Measurements from ENCODE around the gene RPS19. TPM values are rescaled to one million over a fixed set of nuclear protein-coding genes. Genes with fewer than 3 reads are reported as not detected.
"Not testable (repeated sequence)": the region's sequence is repeated elsewhere in the genome, so short reads cannot be mapped to it uniquely, and the experiment has no call there.

Gene RPS19
- total RNA-seq, 4 donors from 2014 or later, result 1,057 to 2,332 (median 1,706) TPM

DNA sequence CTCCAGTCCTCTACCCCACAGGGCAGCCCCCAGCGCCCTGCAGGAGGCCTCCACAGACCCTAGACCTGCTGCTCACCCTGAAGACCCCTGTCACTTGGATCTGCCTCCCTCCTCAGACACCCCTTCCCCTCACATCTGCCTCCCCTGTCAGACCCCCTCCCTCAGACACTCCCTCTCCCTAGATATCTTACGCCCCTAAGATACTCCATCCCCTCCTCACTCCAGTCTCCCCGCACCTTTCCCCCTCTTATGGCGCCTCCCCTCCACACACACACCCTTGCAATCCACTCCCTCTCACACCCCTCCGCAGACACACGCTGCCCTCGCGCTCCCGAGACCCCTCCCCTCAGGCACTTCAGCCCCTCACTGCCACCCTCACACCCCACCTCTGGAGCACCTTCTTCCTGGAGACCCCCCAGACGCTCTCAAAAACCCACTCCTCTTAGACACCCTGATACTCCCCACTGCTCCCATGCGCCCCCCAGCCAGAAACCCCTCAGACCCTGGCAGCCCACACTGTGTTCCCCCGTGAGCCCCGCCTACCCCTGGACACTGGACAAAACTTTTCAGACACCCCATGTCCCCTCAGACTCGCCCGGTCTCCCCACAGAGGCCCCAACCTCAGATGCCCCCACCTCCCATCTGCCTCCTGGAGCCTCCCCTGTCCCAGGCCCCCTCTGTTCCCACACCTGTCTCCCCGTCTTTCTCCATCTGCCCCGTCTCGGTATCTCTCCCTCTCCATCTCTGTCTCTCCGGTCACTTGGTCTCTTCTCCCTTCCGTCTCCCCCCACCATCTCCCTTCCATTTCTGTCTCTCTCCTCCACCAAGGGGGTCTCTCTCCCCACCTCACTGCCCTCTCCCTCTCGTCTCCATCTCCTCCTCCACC, 53.7 kb downstream of the RPS19 start:
- no peak for DNase-seq (ENCODE audit: low spot score in 2 of 2)
- Histone ChIP-seq H3K4me1 (peaks cover 16% of the 10 kb centered on the region), H3K4me3 (no peak overlapping the region), H3K27ac (no peak overlapping the region), H3K9me3 (no peaks in the 10 kb centered on the region), H3K36me3 (no peaks in the 10 kb centered on the region), H3K27me3 (peaks cover 73% of the 10 kb centered on the region)
- WGBS, result 10% methylated on average over 21 of the region's 21 CpGs
- TF ChIP-seq, protein P1, sequence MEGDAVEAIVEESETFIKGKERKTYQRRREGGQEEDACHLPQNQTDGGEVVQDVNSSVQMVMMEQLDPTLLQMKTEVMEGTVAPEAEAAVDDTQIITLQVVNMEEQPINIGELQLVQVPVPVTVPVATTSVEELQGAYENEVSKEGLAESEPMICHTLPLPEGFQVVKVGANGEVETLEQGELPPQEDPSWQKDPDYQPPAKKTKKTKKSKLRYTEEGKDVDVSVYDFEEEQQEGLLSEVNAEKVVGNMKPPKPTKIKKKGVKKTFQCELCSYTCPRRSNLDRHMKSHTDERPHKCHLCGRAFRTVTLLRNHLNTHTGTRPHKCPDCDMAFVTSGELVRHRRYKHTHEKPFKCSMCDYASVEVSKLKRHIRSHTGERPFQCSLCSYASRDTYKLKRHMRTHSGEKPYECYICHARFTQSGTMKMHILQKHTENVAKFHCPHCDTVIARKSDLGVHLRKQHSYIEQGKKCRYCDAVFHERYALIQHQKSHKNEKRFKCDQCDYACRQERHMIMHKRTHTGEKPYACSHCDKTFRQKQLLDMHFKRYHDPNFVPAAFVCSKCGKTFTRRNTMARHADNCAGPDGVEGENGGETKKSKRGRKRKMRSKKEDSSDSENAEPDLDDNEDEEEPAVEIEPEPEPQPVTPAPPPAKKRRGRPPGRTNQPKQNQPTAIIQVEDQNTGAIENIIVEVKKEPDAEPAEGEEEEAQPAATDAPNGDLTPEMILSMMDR (IDR thresholded peaks at IDR 0.05), result no peak
- no peak for TF ChIP-seq EP300 (IDR thresholded peaks at IDR 0.05)
- no peak for TF ChIP-seq POLR2AphosphoS5 (IDR thresholded peaks at IDR 0.05)
- TF ChIP-seq POLR2A (IDR thresholded peaks at IDR 0.05), result no peak

DNA sequence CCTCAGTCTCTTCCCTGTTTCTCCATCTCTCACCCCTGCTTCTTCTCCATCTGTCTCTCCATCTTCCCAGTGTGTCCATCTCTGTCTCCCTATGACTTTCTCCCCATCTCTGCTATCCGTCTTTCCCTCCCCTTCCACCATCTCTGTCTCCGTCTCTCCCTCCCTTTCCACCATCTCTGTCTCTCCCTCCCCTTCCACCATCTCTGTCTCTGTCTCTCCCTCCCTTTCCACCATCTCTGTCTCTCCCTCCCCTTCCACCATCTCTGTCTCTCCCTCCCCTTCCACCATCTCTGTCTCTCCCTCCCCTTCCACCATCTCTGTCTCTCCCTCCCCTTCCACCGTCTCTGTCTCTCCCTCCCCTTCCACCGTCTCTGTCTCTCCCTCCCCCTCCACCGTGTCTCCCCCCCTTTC, 54.4 kb downstream of the RPS19 start:
- Histone ChIP-seq H3K4me1 (peaks cover 16% of the 10 kb centered on the region), H3K27me3 (peaks cover 78% of the 10 kb centered on the region)
- not testable (repeated sequence) for H3K27ac ChIP-seq; H3K36me3 ChIP-seq; H3K4me3 ChIP-seq; DNase-seq (ENCODE audit: low spot score in 2 of 2); H3K9me3 ChIP-seq
- WGBS, result 5% methylated on average over 2 of the region's 5 CpGs

DNA sequence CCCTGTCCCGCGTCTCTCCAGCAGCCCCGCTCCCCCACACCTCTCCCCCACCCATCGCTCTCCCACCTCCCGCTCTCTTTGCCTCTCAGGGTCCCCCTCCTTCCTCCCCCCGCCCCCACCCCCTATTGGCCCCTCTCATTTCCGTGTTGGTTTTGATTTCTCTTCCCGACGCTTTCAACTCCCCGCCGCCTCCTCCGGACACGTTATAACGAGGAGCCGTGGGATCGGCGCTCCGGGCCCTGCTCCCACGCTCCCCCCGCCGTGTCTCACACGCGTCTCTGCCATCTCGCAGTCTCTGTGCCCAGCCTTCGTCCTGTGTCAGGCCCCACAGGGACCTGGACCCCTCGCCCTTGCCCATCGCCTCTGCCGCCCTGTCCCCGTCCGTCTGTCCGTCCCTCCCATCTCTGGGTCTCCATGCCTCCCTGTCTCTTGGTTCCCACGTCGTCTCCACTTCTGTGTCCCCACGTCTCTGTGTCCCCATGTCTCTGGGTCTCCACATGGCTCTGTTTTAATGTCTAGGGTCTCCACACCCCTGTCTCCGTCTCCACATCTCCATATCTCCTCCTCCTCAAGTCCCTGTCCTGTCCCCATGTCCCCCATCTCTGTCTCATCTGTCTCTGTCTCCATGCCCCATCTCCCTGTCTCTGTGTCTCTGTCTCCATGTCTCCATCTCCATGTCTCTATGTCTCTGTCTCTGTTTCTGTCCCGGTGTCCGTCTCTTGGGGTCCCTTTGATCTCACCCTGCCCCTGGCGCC, 55.1 kb downstream of the RPS19 start:
- Histone ChIP-seq H3K36me3 (no peaks in the 10 kb centered on the region), H3K9me3 (no peaks in the 10 kb centered on the region), H3K4me3 (no peak overlapping the region), H3K4me1 (peaks cover 16% of the 10 kb centered on the region), H3K27ac (no peak overlapping the region), H3K27me3 (peaks cover 81% of the 10 kb centered on the region)
- no peak for DNase-seq (ENCODE audit: low spot score in 2 of 2)
- TF ChIP-seq EP300 (IDR thresholded peaks at IDR 0.05), result no peak
- no peak for TF ChIP-seq POLR2AphosphoS5 (IDR thresholded peaks at IDR 0.05)
- no peak for TF ChIP-seq POLR2A (IDR thresholded peaks at IDR 0.05)
- TF ChIP-seq, protein P1 (IDR thresholded peaks at IDR 0.05), result no peak
- 4% methylated on average over 37 of the region's 38 CpGs for WGBS

DNA sequence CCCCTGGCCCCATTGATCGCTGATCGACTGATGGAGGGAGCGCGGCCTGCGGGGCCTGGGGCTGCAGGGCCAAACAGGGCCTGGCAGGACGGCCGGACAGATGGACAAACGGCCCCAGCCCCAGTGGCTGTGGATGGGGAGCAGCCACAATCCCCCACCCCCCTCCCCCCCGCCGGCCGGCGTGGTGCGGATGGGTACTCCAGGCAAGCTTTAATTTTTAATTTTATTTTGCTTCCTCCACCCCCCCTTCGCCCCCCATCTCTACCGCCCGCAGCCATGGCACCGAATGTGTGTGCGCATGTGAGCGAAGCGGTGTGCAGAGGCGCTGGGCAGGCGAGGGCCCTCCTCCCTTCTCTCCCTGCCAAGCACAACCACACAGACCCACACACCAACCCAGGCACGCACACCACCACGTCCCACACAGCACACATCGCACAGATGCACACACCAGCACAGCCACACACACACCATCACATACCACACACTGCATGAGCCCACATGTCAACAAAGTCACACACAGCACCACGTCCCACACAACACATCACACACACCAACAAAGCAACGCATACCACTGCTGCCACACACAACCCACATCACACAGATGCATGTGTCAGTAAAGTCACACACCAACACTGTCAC, 55.8 kb downstream of the RPS19 start:
- TF ChIP-seq EP300 (IDR thresholded peaks at IDR 0.05) (no peak), POLR2A (IDR thresholded peaks at IDR 0.05) (no peak), POLR2AphosphoS5 (IDR thresholded peaks at IDR 0.05) (no peak)
- TF ChIP-seq, protein P1 (IDR thresholded peaks at IDR 0.05), result no peak
- no peak for DNase-seq (ENCODE audit: low spot score in 2 of 2)
- Histone ChIP-seq H3K4me1 (peaks cover 16% of the 10 kb centered on the region), H3K4me3 (no peak overlapping the region), H3K9me3 (no peaks in the 10 kb centered on the region), H3K36me3 (no peaks in the 10 kb centered on the region), H3K27ac (no peak overlapping the region), H3K27me3 (peaks cover 87% of the 10 kb centered on the region)
- 20% methylated on average over 26 of the region's 27 CpGs for WGBS

DNA sequence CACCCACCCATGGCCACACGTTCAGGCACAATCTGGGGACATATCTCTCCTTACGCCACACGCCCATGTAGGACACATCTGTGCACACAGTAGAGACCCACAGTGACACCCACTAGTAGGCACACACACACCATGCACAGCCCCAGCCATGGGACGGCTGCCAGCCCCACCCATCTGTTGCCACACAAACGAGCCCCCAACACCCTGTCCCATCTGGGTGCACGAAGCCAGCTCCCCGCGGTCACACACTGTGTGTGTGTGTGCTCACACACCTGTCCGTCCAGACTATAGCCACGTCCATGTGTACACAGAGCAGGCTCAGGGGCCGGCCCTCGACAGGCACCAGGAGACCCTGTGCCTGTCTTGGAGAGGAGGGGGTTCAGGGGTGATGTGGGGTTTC, 57.6 kb downstream of the RPS19 start:
- Histone ChIP-seq H3K4me1 (peaks cover 14% of the 10 kb centered on the region), H3K4me3 (no peak overlapping the region), H3K27me3 (peaks cover 91% of the 10 kb centered on the region), H3K9me3 (no peaks in the 10 kb centered on the region), H3K27ac (no peak overlapping the region), H3K36me3 (no peaks in the 10 kb centered on the region)
- TF ChIP-seq POLR2AphosphoS5 (IDR thresholded peaks at IDR 0.05), result no peak
- TF ChIP-seq POLR2A (IDR thresholded peaks at IDR 0.05), result no peak
- TF ChIP-seq, protein P1 (IDR thresholded peaks at IDR 0.05), result no peak
- no peak for TF ChIP-seq EP300 (IDR thresholded peaks at IDR 0.05)
- 58% methylated on average over 5 of the region's 12 CpGs for WGBS
- DNase-seq (ENCODE audit: low spot score in 2 of 2), result no peak

Measured in suprapubic skin (tissue), 4 donors.